Measurements from ENCODE around the gene P2RX6. TPM values are rescaled to one million over a fixed set of nuclear protein-coding genes. Genes with fewer than 3 reads are reported as not detected.
"Not testable (repeated sequence)": the region's sequence is repeated elsewhere in the genome, so short reads cannot be mapped to it uniquely, and the experiment has no call there.

The P2RX6 gene
- total and polyA plus RNA-seq, 2 experiments from 2014 or later, result 3.3 to 8.0 TPM

GRCh38 chr22:21038405-21038804 is 23.4 kb downstream of the P2RX6 start:
- Histone ChIP-seq H3K36me3 (replicated peaks; ENCODE audit: insufficient read depth, low read depth) (no peaks in the 10 kb centered on the region), H3K79me2 (no peaks in the 10 kb centered on the region), H3K27me3 (no peaks in the 10 kb centered on the region), H3K9me2 (replicated peaks; ENCODE audit: insufficient read depth) (no peaks in the 10 kb centered on the region), H3K27ac (peak overlapping the region; percentile 60), H3K4me3 (no peak overlapping the region), H4K20me1 (ENCODE audit: insufficient read depth, poor library complexity, severe bottlenecking) (no peaks in the 10 kb centered on the region), H3K4me1 (ENCODE audit: insufficient read depth) (no peaks in the 10 kb centered on the region), H2AFZ (no peak overlapping the region), H3K4me2 (no peak overlapping the region), H3K9me3 (ENCODE audit: low read depth) (no peaks in the 10 kb centered on the region)
- WGBS (ENCODE audit: low lambda C conversion rate, missing lambda C conversion rate), result 63% methylated on average over 2 of the region's 2 CpGs
- DNase-seq (ENCODE audit: low spot score), result no peak
- no peak for TF ChIP-seq CTCF (IDR thresholded peaks at IDR 0.05; ENCODE audit: poor library complexity)
- TF ChIP-seq EZH2 (IDR thresholded peaks at IDR 0.05; ENCODE audit: borderline replicate concordance), result no peak
- TF ChIP-seq EZH2phosphoT487 (IDR thresholded peaks at IDR 0.05; ENCODE audit: low read depth, severe bottlenecking, unreplicated experiment), result no peak

- 96% methylated on average over 5 of the region's 5 CpGs for WGBS (ENCODE audit: low lambda C conversion rate, missing lambda C conversion rate)
Observed at GRCh38 chr22:21039158-21039557, 24.2 kb downstream of the P2RX6 start.

DNA sequence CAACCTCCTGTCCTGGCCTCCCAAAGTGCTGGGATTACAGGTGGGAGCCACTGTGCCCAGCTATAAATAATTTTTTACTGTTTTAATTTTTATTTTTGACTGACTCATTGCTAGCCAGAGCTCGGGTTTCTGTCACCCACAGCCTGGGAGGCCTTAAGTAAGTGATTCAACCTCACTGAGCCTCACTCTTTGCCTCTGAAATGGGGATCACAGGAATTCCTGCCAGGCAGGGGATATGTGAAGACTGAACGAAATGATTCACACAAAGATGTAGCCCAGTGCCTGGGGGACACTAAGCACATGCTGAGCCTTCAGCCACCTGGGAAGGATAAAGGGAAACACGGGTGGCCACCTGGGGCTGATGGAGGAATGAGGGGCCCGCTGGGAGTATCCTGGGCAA is 27.0 kb downstream of the P2RX6 start:
- TF ChIP-seq CTCF (IDR thresholded peaks at IDR 0.05; ENCODE audit: poor library complexity) (no peak), EZH2phosphoT487 (IDR thresholded peaks at IDR 0.05; ENCODE audit: low read depth, severe bottlenecking, unreplicated experiment) (no peak), EZH2 (IDR thresholded peaks at IDR 0.05; ENCODE audit: borderline replicate concordance) (no peak)
- Histone ChIP-seq H3K9me2 (replicated peaks; ENCODE audit: insufficient read depth) (no peaks in the 10 kb centered on the region), H3K79me2 (no peaks in the 10 kb centered on the region), H3K4me1 (ENCODE audit: insufficient read depth) (peaks cover 11% of the 10 kb centered on the region), H3K9me3 (ENCODE audit: low read depth) (no peaks in the 10 kb centered on the region), H3K27me3 (no peaks in the 10 kb centered on the region), H4K20me1 (ENCODE audit: insufficient read depth, poor library complexity, severe bottlenecking) (no peaks in the 10 kb centered on the region), H3K4me2 (no peak overlapping the region), H2AFZ (no peak overlapping the region), H3K4me3 (no peak overlapping the region), H3K27ac (no peak overlapping the region), H3K36me3 (replicated peaks; ENCODE audit: insufficient read depth, low read depth) (no peaks in the 10 kb centered on the region)
- DNase-seq (ENCODE audit: low spot score), result no peak
- 83% methylated on average over 4 of the region's 4 CpGs for WGBS (ENCODE audit: low lambda C conversion rate, missing lambda C conversion rate)

More at GRCh38 chr22:21039158-21039557, 24.2 kb downstream of the P2RX6 start:
- not testable (repeated sequence) for H3K9me3 ChIP-seq (ENCODE audit: low read depth); DNase-seq (ENCODE audit: low spot score); H3K9me2 ChIP-seq (replicated peaks; ENCODE audit: insufficient read depth); H4K20me1 ChIP-seq (ENCODE audit: insufficient read depth, poor library complexity, severe bottlenecking); H3K36me3 ChIP-seq (replicated peaks; ENCODE audit: insufficient read depth, low read depth); H3K4me1 ChIP-seq (ENCODE audit: insufficient read depth); H2AFZ ChIP-seq; H3K79me2 ChIP-seq; H3K27me3 ChIP-seq; H3K4me3 ChIP-seq; H3K4me2 ChIP-seq; H3K27ac ChIP-seq

DNA sequence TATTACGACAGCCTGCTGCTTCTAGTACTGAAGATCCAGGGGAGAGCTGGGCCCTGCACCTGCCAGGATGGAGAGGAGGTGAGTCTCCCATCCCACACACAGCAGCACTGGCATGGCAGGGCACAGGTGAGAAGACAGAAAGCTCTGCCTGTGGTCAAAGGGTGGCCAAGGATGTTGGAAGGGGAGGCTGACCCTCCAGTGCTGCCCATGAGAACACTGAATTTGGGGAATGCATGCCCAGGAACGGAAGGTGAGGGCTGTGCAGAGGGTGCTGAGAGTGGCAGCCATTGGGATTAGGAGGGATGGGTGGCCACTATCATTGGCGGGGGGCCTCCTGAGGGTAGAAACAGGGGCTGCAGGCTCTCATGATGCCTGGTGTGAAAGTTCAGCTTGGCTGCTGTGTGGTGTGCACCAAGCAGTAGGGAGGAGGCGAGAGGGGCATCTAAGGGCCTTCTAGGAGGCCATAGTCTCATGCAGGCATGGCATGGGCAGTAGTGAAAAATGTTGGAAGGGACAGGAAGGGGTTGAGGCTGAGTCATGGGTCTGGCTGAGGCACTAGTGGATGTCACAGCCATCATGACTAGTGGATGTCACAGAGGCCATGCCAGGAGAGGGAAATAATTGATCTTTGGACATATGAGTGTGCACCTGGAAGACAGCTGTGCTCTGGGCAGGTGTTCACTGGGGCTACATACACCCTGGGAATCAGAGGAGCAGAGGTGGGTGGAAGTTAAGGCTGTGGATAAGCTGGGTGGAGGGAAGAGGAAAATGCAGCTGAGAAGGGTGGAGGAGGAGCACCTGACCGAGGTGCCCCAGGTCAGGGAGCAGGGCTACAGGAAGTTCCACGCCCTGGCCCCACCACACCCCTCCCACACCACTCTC is 28.3 kb downstream of the P2RX6 start:
- Histone ChIP-seq H4K20me1 (ENCODE audit: insufficient read depth, poor library complexity, severe bottlenecking) (no peaks in the 10 kb centered on the region), H3K9me2 (replicated peaks; ENCODE audit: insufficient read depth) (no peaks in the 10 kb centered on the region), H3K36me3 (replicated peaks; ENCODE audit: insufficient read depth, low read depth) (no peaks in the 10 kb centered on the region), H3K27ac (no peak overlapping the region), H3K4me2 (no peak overlapping the region), H3K4me3 (no peak overlapping the region), H3K27me3 (no peaks in the 10 kb centered on the region), H3K79me2 (no peaks in the 10 kb centered on the region), H3K4me1 (ENCODE audit: insufficient read depth) (peaks cover 11% of the 10 kb centered on the region), H2AFZ (no peak overlapping the region), H3K9me3 (ENCODE audit: low read depth) (no peaks in the 10 kb centered on the region)
- no peak for DNase-seq (ENCODE audit: low spot score)
- 90% methylated on average over 6 of the region's 6 CpGs for WGBS (ENCODE audit: low lambda C conversion rate, missing lambda C conversion rate)
- no peak for TF ChIP-seq EZH2phosphoT487 (IDR thresholded peaks at IDR 0.05; ENCODE audit: low read depth, severe bottlenecking, unreplicated experiment)
- no peak for TF ChIP-seq CTCF (IDR thresholded peaks at IDR 0.05; ENCODE audit: poor library complexity)
- no peak for TF ChIP-seq EZH2 (IDR thresholded peaks at IDR 0.05; ENCODE audit: borderline replicate concordance)

Data from hepatocyte (in vitro differentiated cells).